ENCODE results near the gene SLC9A7.

SLC9A7 gene

GRCh38 chrX:46653482-46653881 is 105.4 kb downstream of the SLC9A7 start:
- DNase-seq (ENCODE audit: low read depth in 1 of 2, low spot score in 1 of 2), result no peak

- no peak for DNase-seq (ENCODE audit: low read depth in 1 of 2, low spot score in 1 of 2)
Observed at GRCh38 chrX:46649421-46650260, 109.3 kb downstream of the SLC9A7 start.

- DNase-seq (ENCODE audit: low read depth in 1 of 2, low spot score in 1 of 2), result no peak
Observed at GRCh38 chrX:46648660-46649059, 110.3 kb downstream of the SLC9A7 start.

- DNase-seq (ENCODE audit: low read depth in 1 of 2, low spot score in 1 of 2), result no peak
Observed at GRCh38 chrX:46647251-46647650, 111.7 kb downstream of the SLC9A7 start.

GRCh38 chrX:46645614-46646013 is 113.3 kb downstream of the SLC9A7 start:
- DNase-seq (ENCODE audit: low read depth in 1 of 2, low spot score in 1 of 2), result no peak

GRCh38 chrX:46643636-46644035 is 115.3 kb downstream of the SLC9A7 start:
- no peak for DNase-seq (ENCODE audit: low read depth in 1 of 2, low spot score in 1 of 2)

GRCh38 chrX:46642145-46642544 is 116.8 kb downstream of the SLC9A7 start:
- DNase-seq (ENCODE audit: low read depth in 1 of 2, low spot score in 1 of 2), result no peak

- no peak for DNase-seq (ENCODE audit: low read depth in 1 of 2, low spot score in 1 of 2)
Observed at GRCh38 chrX:46637938-46638337, 121.0 kb downstream of the SLC9A7 start.

- no peak for DNase-seq (ENCODE audit: low read depth in 1 of 2, low spot score in 1 of 2)
Observed at GRCh38 chrX:46636223-46636622, 122.7 kb downstream of the SLC9A7 start.

- DNase-seq (ENCODE audit: low read depth in 1 of 2, low spot score in 1 of 2), result no peak
Observed at GRCh38 chrX:46635186-46635585, 123.7 kb downstream of the SLC9A7 start.

GRCh38 chrX:46634577-46634976 is 124.3 kb downstream of the SLC9A7 start:
- DNase-seq (ENCODE audit: low read depth in 1 of 2, low spot score in 1 of 2), result no peak

GRCh38 chrX:46630141-46630540 is 128.8 kb downstream of the SLC9A7 start:
- no peak for DNase-seq (ENCODE audit: low read depth in 1 of 2, low spot score in 1 of 2)

- no peak for DNase-seq (ENCODE audit: low read depth in 1 of 2, low spot score in 1 of 2)
Observed at GRCh38 chrX:46628460-46629371, 130.2 kb downstream of the SLC9A7 start.

- no peak for DNase-seq (ENCODE audit: low read depth in 1 of 2, low spot score in 1 of 2)
Observed at GRCh38 chrX:46627711-46628419, 131.1 kb downstream of the SLC9A7 start.

- DNase-seq (ENCODE audit: low read depth in 1 of 2, low spot score in 1 of 2), result no peak
Observed at GRCh38 chrX:46627062-46627461, 131.9 kb downstream of the SLC9A7 start.

- no peak for DNase-seq (ENCODE audit: low read depth in 1 of 2, low spot score in 1 of 2)
Observed at GRCh38 chrX:46626566-46626965, 132.4 kb downstream of the SLC9A7 start.

GRCh38 chrX:46624090-46624786 is 134.7 kb downstream of the SLC9A7 start:
- DNase-seq (ENCODE audit: low read depth in 1 of 2, low spot score in 1 of 2), result no peak

GRCh38 chrX:46621572-46621971 is 137.3 kb downstream of the SLC9A7 start:
- DNase-seq (ENCODE audit: low read depth in 1 of 2, low spot score in 1 of 2), result no peak

- DNase-seq (ENCODE audit: low read depth in 1 of 2, low spot score in 1 of 2), result no peak
Observed at GRCh38 chrX:46620505-46620904, 138.4 kb downstream of the SLC9A7 start.

GRCh38 chrX:46618947-46619346 is 140.0 kb downstream of the SLC9A7 start:
- DNase-seq (ENCODE audit: low read depth in 1 of 2, low spot score in 1 of 2), result no peak

- DNase-seq (ENCODE audit: low read depth in 1 of 2, low spot score in 1 of 2), result no peak
Observed at GRCh38 chrX:46617906-46618305, 141.0 kb downstream of the SLC9A7 start.

Measured in activated CD4-positive, alpha-beta T cell treated with anti-CD3 and anti-CD28 coated beads, Interleukin-2, amount 50 U/mL, for 24 hours (primary cell).